CD4-positive, alpha-beta T cell (primary cell): Measurements from ENCODE around the gene TAAR2. TPM values are rescaled to one million over a fixed set of nuclear protein-coding genes. Genes with fewer than 3 reads are reported as not detected.
A peak's percentile ranks its signal among the peaks of the same experiment; 100 is the strongest.

Experiments
- ATAC-seq: fragments of 200-7000 bp; cut with Tn5 transposase; one replicate; pipeline ENCODE4 v1.10.0; 2022; ENCODE audit warnings: mild to moderate bottlenecking; ENCODE audit not compliant: poor library complexity
- CTCF ChIA-PET: fragments of 350-600 bp; sonication (Branson Sonifier 250); formaldehyde crosslinking; loops from one replicate; lab custom pipeline; 2021; ENCODE audit warnings: antibody characterized with exemption, inconsistent platforms; lab: Charles Lee
- POLR2A ChIA-PET: fragments of 350-600 bp; sonication (Branson Sonifier 250); formaldehyde crosslinking; loops from one replicate; lab custom pipeline; 2021; ENCODE audit warnings: antibody characterized with exemption, inconsistent platforms; lab: Charles Lee
- DNase-seq, 14 experiments: peaks; one replicate each; pipeline ENCODE4 v3.0.0-alpha.2; 2013 to 2020; ENCODE audit warnings: mixed read lengths in 2 of 14
- H3K27ac ChIP-seq, 2 donors: one replicate each; pipeline versions ENCODE4 v1.5.1 to v1.7.0; 2013; ENCODE audit warnings: low read length in 2 of 2, low read depth in 1 of 2, mild to moderate bottlenecking in 1 of 2
- H3K27me3 ChIP-seq, 2 experiments: 1 replicate in 1 of 2; 2 replicates in 1 of 2; pipeline versions ENCODE4 v1.6.1 to v1.7.0; 2013; ENCODE audit warnings: low read length in 2 of 2, control low read depth in 1 of 2, mild to moderate bottlenecking in 1 of 2, moderate library complexity in 1 of 2; ENCODE audit not compliant: insufficient read depth in 2 of 2, control insufficient read depth in 1 of 2
- H3K36me3 ChIP-seq: one replicate; pipeline ENCODE4 v1.6.1; 2013; ENCODE audit warnings: low read length, control low read depth; ENCODE audit not compliant: insufficient read depth
- H3K4me1 ChIP-seq: one replicate; pipeline ENCODE4 v1.6.1; 2013; ENCODE audit warnings: low read length, control low read depth; ENCODE audit not compliant: insufficient read depth
- H3K4me3 ChIP-seq: one replicate; pipeline ENCODE4 v1.5.1; 2013; ENCODE audit warnings: mild to moderate bottlenecking, low read length, moderate library complexity
- H3K9me3 ChIP-seq, 2 experiments: 1 replicate in 1 of 2; 2 replicates in 1 of 2; pipeline versions ENCODE4 v1.6.1 to v1.7.0; 2013; ENCODE audit warnings: low read length in 2 of 2, mild to moderate bottlenecking in 2 of 2, control low read depth in 1 of 2, moderate library complexity in 1 of 2; ENCODE audit not compliant: control insufficient read depth in 1 of 2, insufficient read depth in 1 of 2
- H3K27ac Mint-ChIP-seq: one replicate; pipeline ENCODE4 v1.8.0; 2020; ENCODE audit warnings: mixed read lengths
- H3K27me3 Mint-ChIP-seq: one replicate; pipeline ENCODE4 v1.8.0; 2021; ENCODE audit warnings: mixed read lengths
- H3K36me3 Mint-ChIP-seq: one replicate; pipeline ENCODE4 v1.8.0; 2021; ENCODE audit warnings: low read depth, mixed read lengths
- H3K4me1 Mint-ChIP-seq: one replicate; pipeline ENCODE4 v1.8.0; 2021; ENCODE audit warnings: low read depth, mixed read lengths
- H3K4me3 Mint-ChIP-seq: one replicate; pipeline ENCODE4 v1.8.0; 2020; ENCODE audit warnings: mild to moderate bottlenecking, mixed read lengths
- H3K9me3 Mint-ChIP-seq: one replicate; pipeline ENCODE4 v1.8.0; 2020; ENCODE audit warnings: mixed read lengths
- CTCF ChIP-seq: fragments of 200-600 bp; IDR thresholded peaks from one replicate; pipeline ENCODE4 v1.8.0; 2022; ENCODE audit warnings: antibody characterized with exemption, mild to moderate bottlenecking
- intact Hi-C, 2 experiments: fragments of 100-400 bp; cut with DNase I in 1 of 2; cut with micrococcal nuclease in 1 of 2; formaldehyde crosslinking; loops; one replicate each; pipeline versions ENCODE4 v1.15.1 to v1.9.0; 2023 to 2025; cut with DNase I, micrococcal nuclease
- total RNA-seq, 174 experiments: library from RNA in 2 of 174; stranded (reverse) in 2 of 174; gene quantifications; one replicate each; pipeline ENCODE4 v1.2.3 and lab custom pipeline; 2021 to 2026

The TAAR2 gene
- total RNA-seq, 2 experiments from 2014 or later, result not detected

- H3K27me3 Mint-ChIP-seq, result no peaks in the 10 kb centered on the region
- CTCF ChIA-PET, result no interaction called here
- intact Hi-C loops, result no loop called here
- H3K9me3 Mint-ChIP-seq, result no peaks in the 10 kb centered on the region
- ATAC-seq (no peak), DNase-seq (peak in 3 of 14 experiments; percentile 5 to 15 (median 13))
- no peaks in the 10 kb centered on the region for H3K27me3 ChIP-seq
- H3K4me3 Mint-ChIP-seq, result no peak overlapping the region
- H3K36me3 ChIP-seq, result no peaks in the 10 kb centered on the region
- H3K9me3 ChIP-seq, result no peaks in the 10 kb centered on the region
- H3K27ac Mint-ChIP-seq, result no peak overlapping the region
- no peak for TF ChIP-seq CTCF
- no peak overlapping the region for H3K27ac ChIP-seq
- no peaks in the 10 kb centered on the region for H3K4me1 ChIP-seq
- POLR2A ChIA-PET, result no interaction called here
- no peak overlapping the region for H3K4me3 ChIP-seq
- H3K36me3 Mint-ChIP-seq, result no peaks in the 10 kb centered on the region
- H3K4me1 Mint-ChIP-seq, result peaks cover 6% of the 10 kb centered on the region
Measured at GRCh38 chr6:132651062-132651461, 27.0 kb upstream of the TAAR2 start.

- CTCF ChIA-PET, result no interaction called here
- peaks cover 6% of the 10 kb centered on the region for H3K4me1 Mint-ChIP-seq
- no peak for DNase-seq
- Histone ChIP-seq H3K4me3 (no peak overlapping the region), H3K27ac (no peak overlapping the region), H3K36me3 (no peaks in the 10 kb centered on the region), H3K4me1 (no peaks in the 10 kb centered on the region), H3K9me3 (no peaks in the 10 kb centered on the region), H3K27me3 (no peaks in the 10 kb centered on the region)
- no peak overlapping the region for H3K4me3 Mint-ChIP-seq
- intact Hi-C loops, result no loop called here
- H3K27ac Mint-ChIP-seq, result no peak overlapping the region
- POLR2A ChIA-PET, result no interaction called here
- TF ChIP-seq CTCF, result no peak
- no peak for ATAC-seq
- H3K9me3 Mint-ChIP-seq, result no peaks in the 10 kb centered on the region
- H3K36me3 Mint-ChIP-seq, result no peaks in the 10 kb centered on the region
- H3K27me3 Mint-ChIP-seq, result no peaks in the 10 kb centered on the region
Measured at GRCh38 chr6:132650429-132650828, 26.4 kb upstream of the TAAR2 start.

- H3K4me1 ChIP-seq, result no peaks in the 10 kb centered on the region
- DNase-seq (no peak), ATAC-seq (no peak)
- intact Hi-C loops, result no loop called here
- H3K36me3 ChIP-seq, result no peaks in the 10 kb centered on the region
- H3K4me3 Mint-ChIP-seq, result no peak overlapping the region
- CTCF ChIA-PET, result no interaction called here
- no peaks in the 10 kb centered on the region for H3K36me3 Mint-ChIP-seq
- H3K4me1 Mint-ChIP-seq, result peaks cover 6% of the 10 kb centered on the region
- H3K27ac ChIP-seq, result no peak overlapping the region
- H3K27ac Mint-ChIP-seq, result no peak overlapping the region
- H3K4me3 ChIP-seq, result no peak overlapping the region
- POLR2A ChIA-PET, result no interaction called here
- H3K27me3 Mint-ChIP-seq, result no peaks in the 10 kb centered on the region
- H3K27me3 ChIP-seq, result no peaks in the 10 kb centered on the region
- no peaks in the 10 kb centered on the region for H3K9me3 Mint-ChIP-seq
- no peak for TF ChIP-seq CTCF
- H3K9me3 ChIP-seq, result no peaks in the 10 kb centered on the region
Measured at GRCh38 chr6:132648828-132649227, 24.8 kb upstream of the TAAR2 start.
